Activated CD4-positive, alpha-beta T cell treated with anti-CD3 and anti-CD28 coated beads, Interleukin-2, amount 50 U/mL, for 48 hours (primary cell): Measurements from ENCODE around the gene TMTC2.

Experiments used
- DNase-seq, 2 experiments: peaks; one replicate each; pipeline ENCODE4 v3.0.0-alpha.2; 2020

Gene TMTC2

GRCh38 chr12:82898441-82898840, 211.7 kb downstream of the TMTC2 start:
- DNase-seq = no peak

- no peak for DNase-seq
These were observed 217.6 kb downstream of the TMTC2 start for GRCh38 chr12:82904219-82904790.

GRCh38 chr12:82910246-82910893, 223.7 kb downstream of the TMTC2 start:
- no peak for DNase-seq

GRCh38 chr12:82912406-82912805, 225.7 kb downstream of the TMTC2 start:
- DNase-seq = no peak

GRCh38 chr12:82919388-82920054, 232.8 kb downstream of the TMTC2 start:
- no peak for DNase-seq

GRCh38 chr12:82923935-82924334, 237.2 kb downstream of the TMTC2 start:
- DNase-seq = no peak

GRCh38 chr12:82926630-82927029, 239.9 kb downstream of the TMTC2 start:
- no peak for DNase-seq

- DNase-seq = no peak
These were observed 243.6 kb downstream of the TMTC2 start for GRCh38 chr12:82930301-82930700.

GRCh38 chr12:82931349-82932116, 244.8 kb downstream of the TMTC2 start:
- DNase-seq = no peak

GRCh38 chr12:82937151-82937550, 250.4 kb downstream of the TMTC2 start:
- DNase-seq = no peak

GRCh38 chr12:82942521-82942920, 255.8 kb downstream of the TMTC2 start:
- DNase-seq = no peak

- DNase-seq = no peak
These were observed 256.3 kb downstream of the TMTC2 start for GRCh38 chr12:82942991-82943401.

- no peak for DNase-seq
These were observed 261.8 kb downstream of the TMTC2 start for GRCh38 chr12:82948491-82948890.

GRCh38 chr12:82950356-82950755, 263.6 kb downstream of the TMTC2 start:
- no peak for DNase-seq

GRCh38 chr12:82952946-82953345, 266.2 kb downstream of the TMTC2 start:
- no peak for DNase-seq

- DNase-seq = no peak
These were observed 266.7 kb downstream of the TMTC2 start for GRCh38 chr12:82953397-82953796.

- no peak for DNase-seq
These were observed 267.4 kb downstream of the TMTC2 start for GRCh38 chr12:82954064-82954463.

GRCh38 chr12:82954572-82954971, 267.9 kb downstream of the TMTC2 start:
- DNase-seq = no peak

- DNase-seq = no peak
These were observed 268.3 kb downstream of the TMTC2 start for GRCh38 chr12:82955043-82955442.

- DNase-seq = no peak
These were observed 272.3 kb downstream of the TMTC2 start for GRCh38 chr12:82958966-82959365.

GRCh38 chr12:82959821-82960220, 273.1 kb downstream of the TMTC2 start:
- DNase-seq = no peak

- DNase-seq = no peak
These were observed 275.1 kb downstream of the TMTC2 start for GRCh38 chr12:82961835-82962234.

GRCh38 chr12:82963956-82964355, 277.2 kb downstream of the TMTC2 start:
- no peak for DNase-seq

GRCh38 chr12:82964446-82964845, 277.7 kb downstream of the TMTC2 start:
- no peak for DNase-seq
